ENCODE results near the gene GGA3.

GGA3 gene

DNA sequence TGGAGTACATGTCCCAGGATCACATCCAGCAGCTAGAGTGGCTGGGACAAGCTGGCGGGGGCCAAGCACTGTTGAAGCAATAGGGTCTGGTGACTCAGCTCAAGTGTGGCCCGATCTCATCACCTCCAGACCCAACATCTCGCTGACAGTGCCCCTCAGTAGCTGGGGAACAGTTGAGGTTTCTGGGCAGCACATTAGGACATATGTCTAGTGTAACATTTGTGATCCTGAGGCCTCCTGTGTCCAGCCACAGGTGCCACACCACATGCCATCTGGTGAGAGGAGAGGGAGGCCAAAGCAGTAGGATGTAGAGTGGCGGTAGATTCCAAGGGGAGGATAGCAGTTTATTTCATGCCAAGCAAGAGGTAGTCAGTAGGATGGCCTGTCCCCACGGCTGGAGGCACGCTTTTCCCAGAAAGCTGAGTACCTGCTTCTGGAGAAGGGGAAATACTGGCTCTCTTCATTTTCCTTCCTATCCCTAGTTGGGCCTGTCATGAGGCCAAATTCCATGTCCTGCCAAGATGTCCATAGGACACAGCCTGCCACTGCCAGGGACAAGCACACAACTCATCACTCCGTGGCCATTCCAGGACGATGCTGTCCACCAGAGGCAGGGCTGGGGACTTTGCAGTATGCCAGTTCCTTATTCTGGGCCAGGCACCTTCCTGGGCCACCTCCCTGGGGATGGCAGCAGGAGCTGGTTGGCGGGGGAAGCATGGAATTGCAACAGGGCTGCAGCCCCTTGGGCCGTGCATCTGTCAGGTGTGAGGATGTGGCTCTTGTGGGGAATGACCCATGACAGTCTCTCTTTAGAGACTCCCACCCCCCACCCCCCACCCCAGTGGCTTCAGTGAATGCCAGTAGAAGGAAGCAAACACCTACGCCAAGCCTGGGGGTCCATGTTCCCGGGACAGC, 24.0 kb downstream of the GGA3 start:
- no CpG with 5 or more reads among the region's 12 CpGs for WGBS (ENCODE audit: extremely low coverage, insufficient coverage, low lambda C conversion rate)
- Histone ChIP-seq H3K18ac (ENCODE audit: low read length) (no peak overlapping the region), H2AK5ac (ENCODE audit: low read length) (no peak overlapping the region), H3K56ac (ENCODE audit: low read length) (no peak overlapping the region), H3K4me2 (ENCODE audit: low read length) (no peak overlapping the region), H3K36me3 (ENCODE audit: control insufficient read depth, insufficient read depth, low read length) (peaks cover 24% of the 10 kb centered on the region), H2BK5ac (ENCODE audit: low read length) (no peak overlapping the region), H4K8ac (ENCODE audit: low read depth, low read length) (no peak overlapping the region), H3K27me3 (ENCODE audit: insufficient read depth, low read length, poor library complexity) (no peaks in the 10 kb centered on the region), H4K5ac (ENCODE audit: low read length) (no peak overlapping the region), H3K23ac (ENCODE audit: low read length) (no peak overlapping the region), H3K79me2 (ENCODE audit: control insufficient read depth, insufficient read depth, low read length) (no peaks in the 10 kb centered on the region), H2BK15ac (replicated peaks; ENCODE audit: low read depth) (no peak overlapping the region), H3K4me1 (ENCODE audit: control insufficient read depth, low read depth, low read length) (no peaks in the 10 kb centered on the region), H3K79me1 (ENCODE audit: low read length) (no peaks in the 10 kb centered on the region), H3K9ac (ENCODE audit: low read length) (no peak overlapping the region), H3K4me3 (ENCODE audit: low read length) (no peak overlapping the region), H3K27ac (ENCODE audit: low read depth, low read length) (no peak overlapping the region), H3K4ac (ENCODE audit: low read depth, low read length) (no peak overlapping the region), H2BK120ac (ENCODE audit: low read depth, low read length) (no peak overlapping the region)
- DNase-seq: no peak

DNA sequence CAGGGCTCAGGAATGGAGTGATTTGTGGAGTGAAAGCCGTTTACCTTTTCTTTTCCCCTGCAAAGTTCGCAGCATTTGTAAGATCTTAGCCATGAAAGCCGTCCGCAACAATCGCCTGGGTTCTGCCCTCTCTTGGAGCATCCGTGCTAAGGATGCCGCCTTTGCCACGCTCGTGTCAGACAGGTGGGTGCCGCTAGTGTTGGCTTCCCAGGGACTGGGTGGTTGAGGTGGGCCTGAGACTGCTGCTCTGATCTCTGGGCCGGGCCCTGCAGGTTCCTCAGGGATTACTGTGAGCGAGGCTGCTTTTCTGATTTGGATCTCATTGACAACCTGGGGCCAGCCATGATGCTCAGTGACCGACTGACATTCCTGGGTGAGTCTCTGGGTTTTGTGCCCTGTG, 28.6 kb downstream of the GGA3 start:
- H4K5ac ChIP-seq (ENCODE audit: low read length): no peak overlapping the region
- H3K18ac ChIP-seq (ENCODE audit: low read length): no peak overlapping the region
- no peaks in the 10 kb centered on the region for H3K27me3 ChIP-seq (ENCODE audit: insufficient read depth, low read length, poor library complexity)
- no peak overlapping the region for H2BK15ac ChIP-seq (replicated peaks; ENCODE audit: low read depth)
- no peak overlapping the region for H3K27ac ChIP-seq (ENCODE audit: low read depth, low read length)
- H2BK5ac ChIP-seq (ENCODE audit: low read length): no peak overlapping the region
- H3K9ac ChIP-seq (ENCODE audit: low read length): no peak overlapping the region
- H3K4ac ChIP-seq (ENCODE audit: low read depth, low read length): no peak overlapping the region
- no peak overlapping the region for H2BK120ac ChIP-seq (ENCODE audit: low read depth, low read length)
- H3K79me1 ChIP-seq (ENCODE audit: low read length): no peaks in the 10 kb centered on the region
- H3K79me2 ChIP-seq (ENCODE audit: control insufficient read depth, insufficient read depth, low read length): no peaks in the 10 kb centered on the region
- no peak overlapping the region for H3K56ac ChIP-seq (ENCODE audit: low read length)
- H3K4me2 ChIP-seq (ENCODE audit: low read length): no peak overlapping the region
- H3K4me3 ChIP-seq (ENCODE audit: low read length): no peak overlapping the region
- no peak for DNase-seq
- no peaks in the 10 kb centered on the region for H3K4me1 ChIP-seq (ENCODE audit: control insufficient read depth, low read depth, low read length)
- H3K23ac ChIP-seq (ENCODE audit: low read length): no peak overlapping the region
- no CpG with 5 or more reads among the region's 13 CpGs for WGBS (ENCODE audit: extremely low coverage, insufficient coverage, low lambda C conversion rate)
- peaks cover 34% of the 10 kb centered on the region for H3K36me3 ChIP-seq (ENCODE audit: control insufficient read depth, insufficient read depth, low read length)
- no peak overlapping the region for H2AK5ac ChIP-seq (ENCODE audit: low read length)
- no peak overlapping the region for H4K8ac ChIP-seq (ENCODE audit: low read depth, low read length)

DNA sequence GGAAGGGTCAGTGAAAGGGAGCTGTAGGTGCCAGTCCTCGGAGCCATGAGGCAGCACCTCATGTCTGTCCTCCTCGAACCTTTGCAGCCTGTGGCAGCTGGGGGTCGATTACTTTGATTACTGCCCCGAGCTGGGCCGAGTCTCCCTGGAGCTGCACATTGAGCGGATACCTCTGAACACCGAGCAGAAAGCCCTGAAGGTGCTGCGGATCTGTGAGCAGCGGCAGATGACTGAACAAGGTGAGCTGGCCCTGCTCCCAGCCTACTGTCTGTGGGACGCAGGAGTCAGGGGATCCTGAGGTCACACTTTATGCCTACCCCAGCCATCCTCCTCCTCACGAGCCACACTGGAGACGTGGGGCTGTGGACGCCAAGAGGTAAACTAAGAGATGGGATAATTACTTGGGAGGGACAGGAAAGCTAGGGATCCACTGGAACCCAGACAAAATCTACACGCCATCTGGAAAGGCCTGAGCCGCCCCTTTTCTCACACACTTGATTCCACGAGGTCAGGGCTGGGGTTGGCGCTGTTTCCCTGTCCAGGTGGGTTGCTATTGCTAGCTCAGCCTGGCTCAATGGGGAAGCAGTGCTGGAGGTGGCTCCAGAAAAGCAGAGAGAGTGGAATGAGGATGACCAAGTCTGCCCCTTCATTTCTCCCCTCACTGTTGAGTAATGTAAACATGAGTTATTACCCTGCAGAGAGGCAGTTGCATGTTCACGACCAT, 29.5 kb downstream of the GGA3 start:
- H3K56ac ChIP-seq (ENCODE audit: low read length): no peak overlapping the region
- H4K8ac ChIP-seq (ENCODE audit: low read depth, low read length): no peak overlapping the region
- H2BK15ac ChIP-seq (replicated peaks; ENCODE audit: low read depth): no peak overlapping the region
- no peaks in the 10 kb centered on the region for H3K79me2 ChIP-seq (ENCODE audit: control insufficient read depth, insufficient read depth, low read length)
- no peaks in the 10 kb centered on the region for H3K27me3 ChIP-seq (ENCODE audit: insufficient read depth, low read length, poor library complexity)
- H3K23ac ChIP-seq (ENCODE audit: low read length): no peak overlapping the region
- H2AK5ac ChIP-seq (ENCODE audit: low read length): no peak overlapping the region
- no peak overlapping the region for H4K5ac ChIP-seq (ENCODE audit: low read length)
- H3K79me1 ChIP-seq (ENCODE audit: low read length): no peaks in the 10 kb centered on the region
- no peak for DNase-seq
- no peak overlapping the region for H2BK5ac ChIP-seq (ENCODE audit: low read length)
- H3K4me2 ChIP-seq (ENCODE audit: low read length): no peak overlapping the region
- H3K4me3 ChIP-seq (ENCODE audit: low read length): no peak overlapping the region
- no peak overlapping the region for H3K9ac ChIP-seq (ENCODE audit: low read length)
- H2BK120ac ChIP-seq (ENCODE audit: low read depth, low read length): no peak overlapping the region
- no peak overlapping the region for H3K4ac ChIP-seq (ENCODE audit: low read depth, low read length)
- WGBS (ENCODE audit: extremely low coverage, insufficient coverage, low lambda C conversion rate): no CpG with 5 or more reads among the region's 18 CpGs
- H3K4me1 ChIP-seq (ENCODE audit: control insufficient read depth, low read depth, low read length): no peaks in the 10 kb centered on the region
- H3K36me3 ChIP-seq (ENCODE audit: control insufficient read depth, insufficient read depth, low read length): peaks cover 32% of the 10 kb centered on the region
- H3K27ac ChIP-seq (ENCODE audit: low read depth, low read length): no peak overlapping the region
- no peak overlapping the region for H3K18ac ChIP-seq (ENCODE audit: low read length)

DNA sequence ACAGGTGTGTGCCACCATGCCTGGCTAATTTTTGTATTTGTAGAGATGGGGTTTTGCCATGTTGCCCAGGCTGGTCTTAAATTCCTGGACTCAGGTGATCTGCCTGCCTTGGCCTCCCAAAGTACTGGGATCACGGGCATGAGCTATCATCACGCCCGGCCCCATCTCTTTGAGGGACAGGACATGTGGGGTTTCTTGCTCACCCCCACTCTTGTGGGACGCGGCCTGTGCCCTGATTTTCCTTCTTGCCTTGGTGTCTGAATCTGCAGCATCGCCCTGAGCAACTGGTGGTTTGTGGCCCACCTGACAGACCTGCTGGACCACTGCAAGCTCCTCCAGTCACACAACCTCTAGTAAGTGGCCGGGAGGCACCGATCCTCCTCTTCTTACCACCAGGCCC, 30.3 kb downstream of the GGA3 start:
- no peaks in the 10 kb centered on the region for H3K79me1 ChIP-seq (ENCODE audit: low read length)

DNA sequence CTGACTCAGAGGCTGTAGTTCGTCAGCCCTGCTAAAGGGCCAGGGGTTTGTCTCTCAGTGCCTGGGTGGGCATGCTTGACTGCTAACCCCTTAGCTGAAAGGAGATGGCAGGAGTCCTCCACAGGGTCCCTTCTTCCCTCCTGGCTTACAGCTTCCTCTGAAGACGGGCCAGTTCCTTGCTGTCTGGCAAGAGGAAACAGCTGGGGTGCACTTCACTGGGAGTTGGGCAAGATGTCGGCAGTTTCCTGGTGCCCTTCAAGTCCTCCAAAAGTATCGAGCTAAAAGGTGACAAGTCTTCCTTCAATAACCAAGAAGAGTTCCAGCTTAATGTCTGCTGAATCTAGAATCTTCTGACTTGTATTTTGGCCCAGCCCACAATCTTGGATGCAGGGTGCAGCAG, 32.6 kb downstream of the GGA3 start:
- H3K79me1 ChIP-seq (ENCODE audit: low read length): no peaks in the 10 kb centered on the region
- H2BK120ac ChIP-seq (ENCODE audit: low read depth, low read length): no peak overlapping the region
- H2AK5ac ChIP-seq (ENCODE audit: low read length): no peak overlapping the region
- no peaks in the 10 kb centered on the region for H3K27me3 ChIP-seq (ENCODE audit: insufficient read depth, low read length, poor library complexity)
- no peak overlapping the region for H3K4me3 ChIP-seq (ENCODE audit: low read length)
- H3K9ac ChIP-seq (ENCODE audit: low read length): no peak overlapping the region
- H2BK5ac ChIP-seq (ENCODE audit: low read length): no peak overlapping the region
- no peak overlapping the region for H3K4ac ChIP-seq (ENCODE audit: low read depth, low read length)
- H3K23ac ChIP-seq (ENCODE audit: low read length): no peak overlapping the region
- no peak overlapping the region for H3K4me2 ChIP-seq (ENCODE audit: low read length)
- no peak overlapping the region for H4K8ac ChIP-seq (ENCODE audit: low read depth, low read length)
- no peak for DNase-seq
- H3K4me1 ChIP-seq (ENCODE audit: control insufficient read depth, low read depth, low read length): no peaks in the 10 kb centered on the region
- no peak overlapping the region for H3K18ac ChIP-seq (ENCODE audit: low read length)
- no peaks in the 10 kb centered on the region for H3K79me2 ChIP-seq (ENCODE audit: control insufficient read depth, insufficient read depth, low read length)
- no CpG with 5 or more reads among the region's 4 CpGs for WGBS (ENCODE audit: extremely low coverage, insufficient coverage, low lambda C conversion rate)
- H3K27ac ChIP-seq (ENCODE audit: low read depth, low read length): no peak overlapping the region
- no peak overlapping the region for H2BK15ac ChIP-seq (replicated peaks; ENCODE audit: low read depth)
- no peak overlapping the region for H3K56ac ChIP-seq (ENCODE audit: low read length)
- no peak overlapping the region for H4K5ac ChIP-seq (ENCODE audit: low read length)
- H3K36me3 ChIP-seq (ENCODE audit: control insufficient read depth, insufficient read depth, low read length): peaks cover 31% of the 10 kb centered on the region

More for the DNA sequence above, 30.3 kb downstream of the GGA3 start:
- WGBS (ENCODE audit: extremely low coverage, insufficient coverage, low lambda C conversion rate): no CpG with 5 or more reads among the region's 8 CpGs
- no peak overlapping the region for H3K23ac ChIP-seq (ENCODE audit: low read length)
- H3K27me3 ChIP-seq (ENCODE audit: insufficient read depth, low read length, poor library complexity): no peaks in the 10 kb centered on the region
- no peaks in the 10 kb centered on the region for H3K4me1 ChIP-seq (ENCODE audit: control insufficient read depth, low read depth, low read length)
- H3K79me2 ChIP-seq (ENCODE audit: control insufficient read depth, insufficient read depth, low read length): no peaks in the 10 kb centered on the region
- H2AK5ac ChIP-seq (ENCODE audit: low read length): no peak overlapping the region
- no peak for DNase-seq
- no peak overlapping the region for H3K56ac ChIP-seq (ENCODE audit: low read length)
- no peak overlapping the region for H3K4me3 ChIP-seq (ENCODE audit: low read length)
- no peak overlapping the region for H2BK5ac ChIP-seq (ENCODE audit: low read length)
- no peak overlapping the region for H4K5ac ChIP-seq (ENCODE audit: low read length)
- no peak overlapping the region for H3K4ac ChIP-seq (ENCODE audit: low read depth, low read length)
- no peak overlapping the region for H2BK15ac ChIP-seq (replicated peaks; ENCODE audit: low read depth)
- no peak overlapping the region for H4K8ac ChIP-seq (ENCODE audit: low read depth, low read length)
- no peak overlapping the region for H3K18ac ChIP-seq (ENCODE audit: low read length)
- H3K36me3 ChIP-seq (ENCODE audit: control insufficient read depth, insufficient read depth, low read length): peaks cover 35% of the 10 kb centered on the region
- no peak overlapping the region for H3K4me2 ChIP-seq (ENCODE audit: low read length)
- H3K9ac ChIP-seq (ENCODE audit: low read length): no peak overlapping the region
- H2BK120ac ChIP-seq (ENCODE audit: low read depth, low read length): no peak overlapping the region
- H3K27ac ChIP-seq (ENCODE audit: low read depth, low read length): no peak overlapping the region
